IMR-90 (cell line): ENCODE results near the gene SLC22A15. TPM values are rescaled to one million over a fixed set of nuclear protein-coding genes. Genes with fewer than 3 reads are reported as not detected.

Experiments used
- ATAC-seq: fragments of 200-7000 bp; cut with Tn5 transposase; 2 replicates; pipeline ENCODE4 v1.9.1; 2020; ENCODE audit warnings: low read depth, mild to moderate bottlenecking, moderate library complexity
- BruUV-seq: library from RNA; stranded (reverse); fragments of 400-500 nt; replicated peaks from 2 replicates; lab custom pipeline; 2021; lab: Mats Ljungman, UMichigan
- CTCF ChIA-PET: fragments of 300-600 bp; formaldehyde crosslinking; extraction: SDS; loops from one replicate; lab custom pipeline; 2021; ENCODE audit warnings: antibody characterized with exemption; lab: Yijun Ruan, JAX
- POLR2A ChIA-PET: fragments of 300-600 bp; sonication (Branson Sonifier 250); formaldehyde crosslinking; loops from one replicate; lab custom pipeline; 2022; ENCODE audit warnings: antibody characterized with exemption; ENCODE audit not compliant: unreplicated experiment; lab: Charles Lee
- DNase-seq: peaks from one replicate; pipeline ENCODE4 v3.0.0; 2013
- H2AFZ ChIP-seq: replicated peaks from 2 replicates; pipeline ENCODE3; 2013; ENCODE audit warnings: low read length, mild to moderate bottlenecking; ENCODE audit not compliant: poor library complexity
- H2AK5ac ChIP-seq: 2 replicates; pipeline ENCODE4 v1.6.1; 2013; ENCODE audit warnings: low read depth, low read length, inconsistent platforms
- H2AK9ac ChIP-seq: replicated peaks from 2 replicates; pipeline ENCODE3; 2013; ENCODE audit warnings: mild to moderate bottlenecking, low read depth, low read length, moderate library complexity; ENCODE audit not compliant: poor library complexity
- H2BK120ac ChIP-seq: 2 replicates; pipeline ENCODE4 v1.6.1; 2013; ENCODE audit warnings: low read depth, low read length, inconsistent platforms
- H2BK15ac ChIP-seq: 3 replicates; pipeline ENCODE4 v1.6.1; 2013; ENCODE audit warnings: low read depth, low read length, inconsistent platforms
- H2BK20ac ChIP-seq: 2 replicates; pipeline ENCODE4 v1.6.1; 2013; ENCODE audit warnings: low read depth, mild to moderate bottlenecking, inconsistent platforms, low read length, moderate library complexity
- H2BK5ac ChIP-seq: 2 replicates; pipeline ENCODE4 v1.6.1; 2013; ENCODE audit warnings: mild to moderate bottlenecking, low read depth, low read length, inconsistent platforms; ENCODE audit not compliant: poor library complexity, severe bottlenecking
- H3K14ac ChIP-seq: replicated peaks from 2 replicates; pipeline ENCODE4 v1.6.1; 2013; ENCODE audit warnings: low read depth, low read length, inconsistent platforms
- H3K18ac ChIP-seq: 2 replicates; pipeline ENCODE4 v1.6.1; 2013; ENCODE audit warnings: low read depth, low read length, control low read depth
- H3K23ac ChIP-seq: 2 replicates; pipeline ENCODE4 v1.6.1; 2013; ENCODE audit warnings: low read depth, low read length, inconsistent platforms
- H3K27ac ChIP-seq: 2 replicates; pipeline ENCODE4 v1.5.1; 2013; ENCODE audit warnings: mild to moderate bottlenecking, control low read depth, low read length; ENCODE audit not compliant: insufficient read depth
- H3K27me3 ChIP-seq: 2 replicates; pipeline ENCODE4 v1.6.1; 2013; ENCODE audit warnings: low read length; ENCODE audit not compliant: control insufficient read depth, insufficient read depth
- H3K36me3 ChIP-seq: 2 replicates; pipeline ENCODE4 v1.6.1; 2013; ENCODE audit warnings: low read length, mixed read lengths; ENCODE audit not compliant: control insufficient read depth, insufficient read depth
- H3K4ac ChIP-seq: 2 replicates; pipeline ENCODE4 v1.6.1; 2013; ENCODE audit warnings: low read depth, low read length, inconsistent platforms
- H3K4me1 ChIP-seq: 2 replicates; pipeline ENCODE4 v1.6.1; 2013; ENCODE audit warnings: low read length, mixed read lengths; ENCODE audit not compliant: control insufficient read depth, insufficient read depth
- H3K4me2 ChIP-seq: 2 replicates; pipeline ENCODE4 v1.6.1; 2013; ENCODE audit warnings: low read depth, mild to moderate bottlenecking, control low read depth, low read length, moderate library complexity
- H3K4me3 ChIP-seq: 2 replicates; pipeline ENCODE4 v1.5.1; 2013; ENCODE audit warnings: low read depth, mild to moderate bottlenecking, control low read depth, low read length, moderate library complexity; ENCODE audit not compliant: insufficient read depth
- H3K56ac ChIP-seq: 2 replicates; pipeline ENCODE4 v1.6.1; 2013; ENCODE audit warnings: low read length, inconsistent platforms; ENCODE audit not compliant: insufficient read depth; ENCODE audit errors: extremely low read depth
- H3K79me1 ChIP-seq, 2 experiments: 2 replicates each; pipeline ENCODE4 v1.6.1; 2013; ENCODE audit warnings: low read length in 2 of 2, inconsistent platforms in 1 of 2, low read depth in 1 of 2
- H3K9ac ChIP-seq: 2 replicates; pipeline ENCODE4 v1.6.1; 2013; ENCODE audit warnings: low read depth, low read length, control low read depth
- H3K9me1 ChIP-seq: 2 replicates; pipeline ENCODE4 v1.6.1; 2013; ENCODE audit warnings: low read length, inconsistent platforms; ENCODE audit not compliant: insufficient read depth
- H3K9me3 ChIP-seq: 2 replicates; pipeline ENCODE4 v1.6.1; 2013; ENCODE audit warnings: low read length; ENCODE audit not compliant: control insufficient read depth, insufficient read depth
- H4K20me1 ChIP-seq: 2 replicates; pipeline ENCODE4 v1.6.1; 2013; ENCODE audit warnings: low read length, inconsistent platforms; ENCODE audit not compliant: insufficient read depth
- H4K5ac ChIP-seq: 2 replicates; pipeline ENCODE4 v1.6.1; 2013; ENCODE audit warnings: mild to moderate bottlenecking, low read depth, low read length, control low read depth
- H4K8ac ChIP-seq, 2 experiments: 2 replicates each; pipeline ENCODE4 v1.6.1; 2013; ENCODE audit warnings: low read depth in 2 of 2, low read length in 2 of 2, control low read depth in 1 of 2, inconsistent platforms in 1 of 2
- H4K91ac ChIP-seq: 2 replicates; pipeline ENCODE4 v1.6.1; 2013; ENCODE audit warnings: low read depth, low read length, inconsistent platforms; ENCODE audit not compliant: insufficient read depth
- BHLHE40 ChIP-seq: fragments of 150-350 bp; IDR thresholded peaks from 2 replicates; pipeline ENCODE4 v1.6.1; 2016; ENCODE audit warnings: mild to moderate bottlenecking, low read depth, low read length
- CEBPB ChIP-seq: IDR thresholded peaks from 2 replicates; pipeline ENCODE4 v1.6.1; 2012; ENCODE audit warnings: low read depth, low read length, improper control_type of control experiment
- CHD1 ChIP-seq: IDR thresholded peaks from 2 replicates; pipeline ENCODE4 v1.6.1; 2012; ENCODE audit warnings: low read depth, low read length, improper control_type of control experiment
- FOS ChIP-seq: fragments of 150-350 bp; IDR thresholded peaks from 2 replicates; pipeline ENCODE4 v1.6.1; 2016; ENCODE audit warnings: low read depth, low read length
- MAFK ChIP-seq: IDR thresholded peaks from 2 replicates; pipeline ENCODE4 v1.6.1; 2012; ENCODE audit warnings: low read depth, low read length, improper control_type of control experiment
- MAZ ChIP-seq: IDR thresholded peaks from 2 replicates; pipeline ENCODE4 v1.6.1; 2012; ENCODE audit warnings: low read depth, mild to moderate bottlenecking, low read length, improper control_type of control experiment, moderate library complexity, borderline replicate concordance
- MXI1 ChIP-seq: IDR thresholded peaks from 2 replicates; pipeline ENCODE4 v1.6.1; 2012; ENCODE audit warnings: low read depth, mild to moderate bottlenecking, low read length, moderate library complexity, borderline replicate concordance
- NFE2L2 ChIP-seq: fragments of 150-350 bp; IDR thresholded peaks from 2 replicates; pipeline ENCODE4 v1.6.1; 2016; ENCODE audit warnings: low read depth, mild to moderate bottlenecking, low read length
- POLR2A ChIP-seq: IDR thresholded peaks from 2 replicates; pipeline ENCODE4 v1.6.1; 2012; ENCODE audit warnings: mild to moderate bottlenecking, low read depth, low read length
- RAD21 ChIP-seq: IDR thresholded peaks from 2 replicates; pipeline ENCODE4 v1.6.1; 2012; ENCODE audit warnings: low read length, improper control_type of control experiment
- RCOR1 ChIP-seq: IDR thresholded peaks from 2 replicates; pipeline ENCODE4 v1.6.1; 2012; ENCODE audit warnings: mild to moderate bottlenecking, low read length, improper control_type of control experiment; ENCODE audit not compliant: insufficient replicate concordance
- RFX5 ChIP-seq: IDR thresholded peaks from 2 replicates; pipeline ENCODE4 v1.8.0; 2012; ENCODE audit warnings: low read depth, mild to moderate bottlenecking, low read length, moderate library complexity
- SMC3 ChIP-seq: fragments of 150-350 bp; IDR thresholded peaks from 2 replicates; pipeline ENCODE4 v1.6.1; 2016; ENCODE audit warnings: low read depth, mild to moderate bottlenecking, antibody characterized with exemption, low read length, moderate library complexity
- WGBS, 2 experiments: methylation state at CpG; one replicate each; pipeline versions ENCODE4 v1.1.5 to v1.1.7; 2013; ENCODE audit warnings: missing lambda C conversion rate in 2 of 2; ENCODE audit not compliant: insufficient read length in 1 of 2; ENCODE audit errors: extremely low coverage in 2 of 2; 5-methylcytosine and 5-hydroxymethylcytosine counted together
- dilution Hi-C: fragments of 300-500 bp; cut with HindIII; formaldehyde crosslinking; loops from one replicate; pipeline ENCODE4 v1.14.3; 2018; ENCODE audit warnings: low sequenced_read_pairs; ENCODE audit not compliant: unreplicated experiment
- in situ Hi-C: fragments of 300-500 bp; cut with MboI; formaldehyde crosslinking; loops from 3 replicates; pipeline ENCODE4 v1.14.3; 2019; ENCODE audit warnings: low sequenced_read_pairs, inconsistent platforms, mixed read lengths
- intact Hi-C: fragments of 100-400 bp; cut with micrococcal nuclease; formaldehyde crosslinking; loops from 2 replicates; pipeline ENCODE4 v1.10.0; 2022
- polyA plus RNA-seq, 3 experiments: library from polyadenylated mRNA; depleted of rRNA; stranded (reverse); fragments of >200 nt; gene quantifications; 2 replicates each; pipeline ENCODE4 v1.2.3, GENCODE V29; 2012; ENCODE audit warnings: low replicate concordance in 1 of 3
- total RNA-seq: library from RNA; depleted of rRNA; stranded (reverse); fragments of >200 nt; gene quantifications from 2 replicates; pipeline ENCODE4 v1.2.3, GENCODE V29; 2012
- TF ChIP-seq, protein P1 (sequence below): fragments of 150-350 bp; IDR thresholded peaks from 2 replicates; pipeline ENCODE4 v1.6.1; 2017; ENCODE audit warnings: mild to moderate bottlenecking, antibody characterized with exemption, low read length, low read depth
- TF ChIP-seq, protein P2 (sequence below): fragments of 150-350 bp; IDR thresholded peaks from 2 replicates; pipeline ENCODE4 v1.6.1; 2016; ENCODE audit warnings: low read depth, mild to moderate bottlenecking, low read length, moderate library complexity, borderline replicate concordance
- TF ChIP-seq, protein P3 (sequence below): conservative IDR thresholded peaks from 2 replicates; pipeline ENCODE4 v1.5.1; 2012; ENCODE audit warnings: mild to moderate bottlenecking, low read depth, low read length, improper control_type of control experiment

The SLC22A15 gene
- total and polyA plus RNA-seq, 2 of the 4 experiments (the other 2 are of a cell fraction), result under 0.01 to 0.02 TPM

DNA sequence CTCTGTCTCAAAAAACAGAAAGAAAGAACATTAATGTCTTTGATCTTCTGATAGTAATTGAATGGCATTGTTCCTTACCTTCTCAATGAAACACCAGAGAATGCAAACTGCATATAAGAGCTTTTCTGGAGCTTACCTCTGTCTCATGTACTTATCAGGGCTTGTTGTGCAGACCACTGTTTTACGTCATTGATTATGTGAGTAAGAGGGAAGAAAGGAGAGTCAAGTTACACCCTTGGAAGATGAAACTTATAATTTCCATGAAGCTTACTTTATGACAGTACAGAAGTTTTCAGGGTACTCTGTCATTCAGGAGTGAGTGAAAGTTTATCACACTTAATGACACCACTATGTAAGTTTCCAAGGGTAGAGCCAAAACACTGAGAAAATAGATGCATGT is 85.9 kb downstream of the SLC22A15 start:
- intact Hi-C loops (no loop called here), in situ Hi-C loops (no loop called here), dilution Hi-C loops (no loop called here)
- Histone ChIP-seq H3K4ac (no peak overlapping the region), H4K8ac (no peak overlapping the region), H3K9me3 (no peaks in the 10 kb centered on the region), H3K27me3 (no peaks in the 10 kb centered on the region), H3K27ac (no peak overlapping the region), H3K9me1 (no peaks in the 10 kb centered on the region), H2BK120ac (no peak overlapping the region), H2BK20ac (no peak overlapping the region), H3K4me3 (no peak overlapping the region), H3K56ac (no peak overlapping the region), H2BK15ac (no peak overlapping the region), H2AK5ac (no peak overlapping the region), H4K5ac (no peak overlapping the region), H2AFZ (no peak overlapping the region), H4K91ac (no peak overlapping the region), H3K4me2 (no peak overlapping the region), H3K36me3 (no peaks in the 10 kb centered on the region), H4K20me1 (no peaks in the 10 kb centered on the region), H3K14ac (no peak overlapping the region), H3K4me1 (no peaks in the 10 kb centered on the region), H2AK9ac (no peak overlapping the region), H3K23ac (no peak overlapping the region), H3K79me1 (no peaks in the 10 kb centered on the region), H3K9ac (no peak overlapping the region), H2BK5ac (no peak overlapping the region), H3K18ac (no peak overlapping the region)
- TF ChIP-seq CHD1 (no peak), RAD21 (no peak), SMC3 (no peak), RCOR1 (no peak), FOS (no peak), POLR2A (no peak), RFX5 (no peak), MAZ (no peak), BHLHE40 (no peak), MAFK (no peak), MXI1 (no peak), CEBPB (no peak), NFE2L2 (no peak)
- TF ChIP-seq, protein P1, sequence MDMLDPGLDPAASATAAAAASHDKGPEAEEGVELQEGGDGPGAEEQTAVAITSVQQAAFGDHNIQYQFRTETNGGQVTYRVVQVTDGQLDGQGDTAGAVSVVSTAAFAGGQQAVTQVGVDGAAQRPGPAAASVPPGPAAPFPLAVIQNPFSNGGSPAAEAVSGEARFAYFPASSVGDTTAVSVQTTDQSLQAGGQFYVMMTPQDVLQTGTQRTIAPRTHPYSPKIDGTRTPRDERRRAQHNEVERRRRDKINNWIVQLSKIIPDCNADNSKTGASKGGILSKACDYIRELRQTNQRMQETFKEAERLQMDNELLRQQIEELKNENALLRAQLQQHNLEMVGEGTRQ, result no peak
- TF ChIP-seq, protein P2, sequence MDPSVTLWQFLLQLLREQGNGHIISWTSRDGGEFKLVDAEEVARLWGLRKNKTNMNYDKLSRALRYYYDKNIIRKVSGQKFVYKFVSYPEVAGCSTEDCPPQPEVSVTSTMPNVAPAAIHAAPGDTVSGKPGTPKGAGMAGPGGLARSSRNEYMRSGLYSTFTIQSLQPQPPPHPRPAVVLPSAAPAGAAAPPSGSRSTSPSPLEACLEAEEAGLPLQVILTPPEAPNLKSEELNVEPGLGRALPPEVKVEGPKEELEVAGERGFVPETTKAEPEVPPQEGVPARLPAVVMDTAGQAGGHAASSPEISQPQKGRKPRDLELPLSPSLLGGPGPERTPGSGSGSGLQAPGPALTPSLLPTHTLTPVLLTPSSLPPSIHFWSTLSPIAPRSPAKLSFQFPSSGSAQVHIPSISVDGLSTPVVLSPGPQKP, result no peak
- TF ChIP-seq, protein P3, sequence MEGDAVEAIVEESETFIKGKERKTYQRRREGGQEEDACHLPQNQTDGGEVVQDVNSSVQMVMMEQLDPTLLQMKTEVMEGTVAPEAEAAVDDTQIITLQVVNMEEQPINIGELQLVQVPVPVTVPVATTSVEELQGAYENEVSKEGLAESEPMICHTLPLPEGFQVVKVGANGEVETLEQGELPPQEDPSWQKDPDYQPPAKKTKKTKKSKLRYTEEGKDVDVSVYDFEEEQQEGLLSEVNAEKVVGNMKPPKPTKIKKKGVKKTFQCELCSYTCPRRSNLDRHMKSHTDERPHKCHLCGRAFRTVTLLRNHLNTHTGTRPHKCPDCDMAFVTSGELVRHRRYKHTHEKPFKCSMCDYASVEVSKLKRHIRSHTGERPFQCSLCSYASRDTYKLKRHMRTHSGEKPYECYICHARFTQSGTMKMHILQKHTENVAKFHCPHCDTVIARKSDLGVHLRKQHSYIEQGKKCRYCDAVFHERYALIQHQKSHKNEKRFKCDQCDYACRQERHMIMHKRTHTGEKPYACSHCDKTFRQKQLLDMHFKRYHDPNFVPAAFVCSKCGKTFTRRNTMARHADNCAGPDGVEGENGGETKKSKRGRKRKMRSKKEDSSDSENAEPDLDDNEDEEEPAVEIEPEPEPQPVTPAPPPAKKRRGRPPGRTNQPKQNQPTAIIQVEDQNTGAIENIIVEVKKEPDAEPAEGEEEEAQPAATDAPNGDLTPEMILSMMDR, result no peak
- BruUV-seq, result no TSS peak
- DNase-seq (no peak), ATAC-seq (no peak)
- no CpG with 5 or more reads among the region's 1 CpG for WGBS, 2 experiments
- ChIA-PET POLR2A (no interaction called here), CTCF (no interaction called here)
